OCI-LY1 (cell line): Measurements from ENCODE around the gene ALPK1.
A peak's percentile ranks its signal among the peaks of the same experiment; 100 is the strongest.

Experiments
- H2AFZ ChIP-seq: fragments of 200-600 bp; sonication (generic), shearing (Covaris generic); 2 replicates; pipeline ENCODE4 v1.6.0; 2014; ENCODE audit warnings: antibody characterized with exemption, mild to moderate bottlenecking, low read length
- H3F3A ChIP-seq: fragments of 200-600 bp; sonication (generic), shearing (Covaris generic); 2 replicates; pipeline ENCODE4 v1.6.0; 2014; ENCODE audit warnings: mild to moderate bottlenecking, antibody characterized with exemption, low read length, moderate library complexity; ENCODE audit not compliant: insufficient read depth
- H3K27ac ChIP-seq: fragments of 200-600 bp; sonication (generic); 2 replicates; pipeline ENCODE4 v1.5.1; 2014; ENCODE audit warnings: low read length, mixed run types, mild to moderate bottlenecking, low read depth; ENCODE audit not compliant: poor library complexity, severe bottlenecking
- H3K27me3 ChIP-seq: fragments of 200-600 bp; sonication (generic); 2 replicates; pipeline ENCODE4 v1.6.0; 2014; ENCODE audit warnings: antibody characterized with exemption, mild to moderate bottlenecking, low read length, moderate library complexity; ENCODE audit not compliant: insufficient read depth
- H3K36me3 ChIP-seq: fragments of 200-600 bp; sonication (generic); 2 replicates; pipeline ENCODE4 v1.6.1; 2014; ENCODE audit warnings: mild to moderate bottlenecking, antibody characterized with exemption, low read length, moderate library complexity, mixed read lengths; ENCODE audit not compliant: insufficient read depth
- H3K4me1 ChIP-seq: fragments of 200-600 bp; sonication (generic); 2 replicates; pipeline ENCODE4 v1.5.1; 2014; ENCODE audit warnings: mild to moderate bottlenecking, low read length, moderate library complexity; ENCODE audit not compliant: insufficient read depth, severe bottlenecking
- H3K4me2 ChIP-seq: fragments of 200-600 bp; sonication (generic), shearing (Covaris generic); 2 replicates; pipeline ENCODE4 v1.6.1; 2014; ENCODE audit warnings: low read length
- H3K4me3 ChIP-seq: fragments of 200-600 bp; sonication (generic); 2 replicates; pipeline ENCODE4 v1.5.1; 2014; ENCODE audit warnings: low read length, low read depth, mild to moderate bottlenecking, mixed read lengths; ENCODE audit not compliant: poor library complexity, severe bottlenecking
- H3K79me2 ChIP-seq: fragments of 200-600 bp; shearing (Covaris generic); 2 replicates; pipeline ENCODE4 v1.6.1; 2016; ENCODE audit warnings: mixed run types, low read length, mixed read lengths; ENCODE audit not compliant: insufficient read depth
- H3K9ac ChIP-seq: fragments of 200-600 bp; sonication (generic), shearing (Covaris generic); 2 replicates; pipeline ENCODE4 v1.6.1; 2014; ENCODE audit warnings: mild to moderate bottlenecking, low read length, mixed read lengths
- H3K9me2 ChIP-seq: fragments of 200-600 bp; sonication (generic), shearing (Covaris generic); 2 replicates; pipeline ENCODE4 v1.6.1; 2014; ENCODE audit warnings: low read depth, mild to moderate bottlenecking, low read length, mixed read lengths
- H3K9me3 ChIP-seq: fragments of 200-600 bp; shearing (Covaris generic); 2 replicates; pipeline ENCODE4 v1.6.1; 2014; ENCODE audit warnings: low read length, mixed read lengths
- H4K20me1 ChIP-seq: fragments of 200-600 bp; sonication (generic), shearing (Covaris generic); 2 replicates; pipeline ENCODE4 v1.6.0; 2016; ENCODE audit warnings: mild to moderate bottlenecking, low read length; ENCODE audit not compliant: insufficient read depth
- CTCF ChIP-seq: fragments of 200-600 bp; sonication (generic), shearing (Covaris generic); IDR thresholded peaks from 2 replicates; pipeline ENCODE4 v1.5.1; 2017; ENCODE audit warnings: mild to moderate bottlenecking, antibody characterized with exemption, low read length, moderate library complexity, mixed read lengths
- EZH2 ChIP-seq: fragments of 200-600 bp; sonication (generic), shearing (Covaris generic); IDR thresholded peaks from 2 replicates; pipeline ENCODE4 v1.8.0; 2017; ENCODE audit warnings: borderline replicate concordance, mixed run types, mild to moderate bottlenecking, antibody characterized with exemption, low read length, moderate library complexity, mixed read lengths

Gene ALPK1

GRCh38 chr4:112253382-112254000 lies 43.7 kb upstream of the ALPK1 start:
- H3K36me3 ChIP-seq = no peaks in the 10 kb centered on the region
- H3K9ac ChIP-seq = no peak overlapping the region
- no peaks in the 10 kb centered on the region for H4K20me1 ChIP-seq
- no peak overlapping the region for H2AFZ ChIP-seq
- H3K4me1 ChIP-seq = peaks cover 8% of the 10 kb centered on the region
- H3F3A ChIP-seq = no peaks in the 10 kb centered on the region
- H3K79me2 ChIP-seq = no peaks in the 10 kb centered on the region
- no peaks in the 10 kb centered on the region for H3K9me2 ChIP-seq
- H3K4me2 ChIP-seq = no peak overlapping the region; the same call in 1 of the 2 replicates
- TF ChIP-seq EZH2 = no peak
- no peak for TF ChIP-seq CTCF
- H3K27me3 ChIP-seq = no peaks in the 10 kb centered on the region
- H3K9me3 ChIP-seq = no peaks in the 10 kb centered on the region
- no peak overlapping the region for H3K4me3 ChIP-seq
- no peak overlapping the region for H3K27ac ChIP-seq

- H3K79me2 ChIP-seq = no peaks in the 10 kb centered on the region
- no peaks in the 10 kb centered on the region for H3K9me3 ChIP-seq
- no peak overlapping the region for H3K4me3 ChIP-seq
- TF ChIP-seq EZH2 (no peak), CTCF (no peak)
- no peaks in the 10 kb centered on the region for H3F3A ChIP-seq
- no peaks in the 10 kb centered on the region for H3K27me3 ChIP-seq
- no peaks in the 10 kb centered on the region for H3K36me3 ChIP-seq
- no peaks in the 10 kb centered on the region for H3K9me2 ChIP-seq
- no peak overlapping the region for H3K9ac ChIP-seq
- H2AFZ ChIP-seq = no peak overlapping the region
- no peaks in the 10 kb centered on the region for H4K20me1 ChIP-seq
- H3K27ac ChIP-seq = no peak overlapping the region
- H3K4me2 ChIP-seq = no peak overlapping the region
- peaks cover 8% of the 10 kb centered on the region for H3K4me1 ChIP-seq
Measured at GRCh38 chr4:112257098-112257497, 40.1 kb upstream of the ALPK1 start.

GRCh38 chr4:112266823-112267222 lies 30.3 kb upstream of the ALPK1 start:
- Histone ChIP-seq H3K79me2 (no peaks in the 10 kb centered on the region), H3K36me3 (peaks cover 4% of the 10 kb centered on the region; the same call in 1 of the 2 replicates), H3K9me2 (no peaks in the 10 kb centered on the region), H3F3A (no peaks in the 10 kb centered on the region), H3K4me1 (no peaks in the 10 kb centered on the region), H3K27ac (no peak overlapping the region), H4K20me1 (no peaks in the 10 kb centered on the region), H2AFZ (no peak overlapping the region), H3K27me3 (no peaks in the 10 kb centered on the region), H3K4me2 (no peak overlapping the region), H3K4me3 (no peak overlapping the region), H3K9ac (no peak overlapping the region), H3K9me3 (no peaks in the 10 kb centered on the region)
- TF ChIP-seq CTCF = peak; percentile 46
- TF ChIP-seq EZH2 = no peak
